AG09319 (cell line): ENCODE results near the gene GXYLT2.

Source experiments
- DNase-seq: peaks from one replicate; pipeline ENCODE4 v3.0.0-alpha.2; 2010; ENCODE audit warnings: low read depth; ENCODE audit errors: extremely low read depth
- CTCF ChIP-seq: IDR thresholded peaks from 2 replicates; pipeline ENCODE4 v1.5.1; 2011; ENCODE audit warnings: low read depth, mild to moderate bottlenecking, inconsistent platforms, low read length, moderate library complexity

The GXYLT2 gene

GRCh38 chr3:72974956-72975355 is 87.1 kb downstream of the GXYLT2 start:
- TF ChIP-seq CTCF: no peak
- no peak for DNase-seq

- TF ChIP-seq CTCF: no peak
- DNase-seq: no peak
Measured at GRCh38 chr3:72976281-72976741, 88.5 kb downstream of the GXYLT2 start.

GRCh38 chr3:72977060-72977808 is 89.4 kb downstream of the GXYLT2 start:
- no peak; the same call in 1 of the 2 replicates for TF ChIP-seq CTCF
- no peak for DNase-seq

GRCh38 chr3:72982609-72983366 is 94.9 kb downstream of the GXYLT2 start:
- no peak for DNase-seq
- no peak for TF ChIP-seq CTCF

- TF ChIP-seq CTCF: no peak
- no peak for DNase-seq
Measured at GRCh38 chr3:72985576-72985975, 97.7 kb downstream of the GXYLT2 start.

- no peak for DNase-seq
- TF ChIP-seq CTCF: no peak
Measured at GRCh38 chr3:72990701-72991395, 103.0 kb downstream of the GXYLT2 start.

- no peak for DNase-seq
- TF ChIP-seq CTCF: no peak
Measured at GRCh38 chr3:72991522-72991921, 103.7 kb downstream of the GXYLT2 start.
